Cardiac muscle cell (in vitro differentiated cells and primary cell): ENCODE data around the gene TMC7. TPM values are rescaled to one million over a fixed set of nuclear protein-coding genes. Genes with fewer than 3 reads are reported as not detected.
A peak's percentile ranks its signal among the peaks of the same experiment; 100 is the strongest.

Experiments used
- DNase-seq, 2 donors: peaks; one replicate each; pipeline versions ENCODE4 v3.0.0 to v3.0.0-alpha.2; 2010 to 2017; ENCODE audit warnings: low read depth in 1 of 2, low spot score in 1 of 2
- H3K27ac ChIP-seq: fragments of 200-600 bp; sonication (generic); 2 replicates; pipeline ENCODE4 v1.5.1; 2016
- H3K27me3 ChIP-seq: fragments of 200-600 bp; sonication (generic); 2 replicates; pipeline ENCODE4 v1.6.0; 2016; ENCODE audit warnings: control low read depth
- H3K36me3 ChIP-seq: fragments of 200-600 bp; sonication (generic); 2 replicates; pipeline ENCODE4 v1.5.1; 2016; ENCODE audit warnings: control low read depth
- H3K4me1 ChIP-seq: fragments of 200-600 bp; sonication (generic); 2 replicates; pipeline ENCODE4 v1.8.1; 2017; ENCODE audit warnings: low read depth, mild to moderate bottlenecking, mixed run types
- H3K4me3 ChIP-seq: fragments of 200-600 bp; sonication (generic); 2 replicates; pipeline ENCODE4 v1.5.1; 2016; ENCODE audit warnings: mild to moderate bottlenecking
- H3K9me3 ChIP-seq: fragments of 200-600 bp; sonication (generic); 2 replicates; pipeline ENCODE4 v1.5.1; 2017; ENCODE audit warnings: low read depth, mild to moderate bottlenecking, control low read depth
- polyA plus RNA-seq: library from polyadenylated mRNA; unstranded; fragments of >200 nt; fragmentation: Nextera tagmentation; extraction: Ambion mirVana; gene quantifications from 2 replicates; pipeline ENCODE4 v1.2.1, GENCODE V29; 2016
- total RNA-seq: library from RNA; depleted of rRNA; stranded (reverse); fragments of >200 nt; gene quantifications from 2 replicates; pipeline ENCODE4 v1.2.3, GENCODE V29; 2016
- TF ChIP-seq, protein P1 (sequence below): IDR thresholded peaks from 2 replicates; pipeline ENCODE4 v1.5.1; 2012; ENCODE audit warnings: low read depth, mild to moderate bottlenecking, low read length

Gene TMC7
- total and polyA plus RNA-seq, 2 experiments from 2014 or later: 1.5 to 4.6 TPM

DNA sequence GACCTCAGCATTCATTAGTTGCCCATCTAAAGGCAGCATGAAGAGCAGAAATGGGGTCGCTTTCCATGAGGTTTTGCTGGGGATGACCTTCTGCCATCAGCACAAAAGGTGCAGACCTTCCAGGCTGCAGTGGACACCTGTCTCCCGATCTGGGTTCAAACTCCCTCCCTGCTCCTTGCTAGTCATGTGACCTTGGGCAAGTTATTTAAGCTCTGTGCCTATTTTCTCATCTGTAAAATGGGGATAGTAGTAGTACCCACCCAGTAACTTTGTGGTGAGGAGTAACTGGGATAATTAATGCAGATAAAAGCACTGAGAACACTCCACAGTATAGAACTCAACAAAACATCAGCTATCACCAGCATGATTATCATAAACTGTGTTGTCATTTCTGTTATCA lies 62.3 kb downstream of the TMC7 start:
- Histone ChIP-seq H3K36me3 (no peaks in the 10 kb centered on the region), H3K9me3 (no peaks in the 10 kb centered on the region), H3K27me3 (no peaks in the 10 kb centered on the region), H3K4me3 (no peak overlapping the region), H3K4me1 (no peaks in the 10 kb centered on the region), H3K27ac (no peak overlapping the region)
- TF ChIP-seq, protein P1, sequence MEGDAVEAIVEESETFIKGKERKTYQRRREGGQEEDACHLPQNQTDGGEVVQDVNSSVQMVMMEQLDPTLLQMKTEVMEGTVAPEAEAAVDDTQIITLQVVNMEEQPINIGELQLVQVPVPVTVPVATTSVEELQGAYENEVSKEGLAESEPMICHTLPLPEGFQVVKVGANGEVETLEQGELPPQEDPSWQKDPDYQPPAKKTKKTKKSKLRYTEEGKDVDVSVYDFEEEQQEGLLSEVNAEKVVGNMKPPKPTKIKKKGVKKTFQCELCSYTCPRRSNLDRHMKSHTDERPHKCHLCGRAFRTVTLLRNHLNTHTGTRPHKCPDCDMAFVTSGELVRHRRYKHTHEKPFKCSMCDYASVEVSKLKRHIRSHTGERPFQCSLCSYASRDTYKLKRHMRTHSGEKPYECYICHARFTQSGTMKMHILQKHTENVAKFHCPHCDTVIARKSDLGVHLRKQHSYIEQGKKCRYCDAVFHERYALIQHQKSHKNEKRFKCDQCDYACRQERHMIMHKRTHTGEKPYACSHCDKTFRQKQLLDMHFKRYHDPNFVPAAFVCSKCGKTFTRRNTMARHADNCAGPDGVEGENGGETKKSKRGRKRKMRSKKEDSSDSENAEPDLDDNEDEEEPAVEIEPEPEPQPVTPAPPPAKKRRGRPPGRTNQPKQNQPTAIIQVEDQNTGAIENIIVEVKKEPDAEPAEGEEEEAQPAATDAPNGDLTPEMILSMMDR: no peak
- DNase-seq: no peak

DNA sequence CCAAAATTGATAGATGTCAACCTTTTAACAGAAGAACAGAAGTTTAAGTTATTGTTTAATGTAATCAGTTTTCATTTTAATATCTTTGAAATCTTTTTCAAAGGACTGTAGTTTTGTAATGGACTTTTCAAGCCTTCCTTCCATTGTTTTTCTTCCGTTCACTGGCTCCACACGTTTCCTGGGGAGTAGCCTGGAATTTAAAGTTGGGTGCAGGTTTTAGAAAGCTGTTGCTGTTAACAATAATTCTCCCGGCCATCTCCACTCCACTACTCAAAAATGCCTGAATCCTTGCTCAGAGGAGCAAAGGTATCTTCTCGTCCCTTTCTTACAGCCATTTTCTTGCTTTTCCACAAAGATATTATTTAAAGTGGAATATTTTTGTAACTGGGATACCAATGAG lies 79.0 kb downstream of the TMC7 start:
- TF ChIP-seq, protein P1: no peak
- no peaks in the 10 kb centered on the region for H3K27me3 ChIP-seq

DNA sequence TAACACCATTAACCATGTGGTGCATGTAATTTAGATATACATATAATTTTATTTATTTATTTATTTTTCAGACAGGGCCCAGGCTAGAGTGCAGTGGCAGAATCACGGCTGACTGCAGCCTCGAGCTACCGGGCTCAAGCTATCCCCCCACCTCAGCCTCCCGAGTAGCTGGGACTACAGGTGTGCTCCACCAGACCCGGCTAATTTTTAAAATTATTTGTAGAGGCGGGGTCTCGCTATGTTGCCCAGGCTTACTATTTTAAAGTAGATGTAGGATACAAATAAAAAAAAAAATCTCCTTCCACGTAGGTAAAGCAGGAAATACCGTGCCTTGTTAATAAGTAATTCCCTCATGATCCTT lies 83.2 kb downstream of the TMC7 start:
- H3K9me3 ChIP-seq: no peaks in the 10 kb centered on the region
- peak overlapping the region; percentile 100 for H3K27ac ChIP-seq
- no peak for DNase-seq
- TF ChIP-seq, protein P1: no peak
- peaks cover 7% of the 10 kb centered on the region for H3K4me1 ChIP-seq
- no peaks in the 10 kb centered on the region for H3K27me3 ChIP-seq
- peak overlapping the region; percentile 65 for H3K4me3 ChIP-seq
- H3K36me3 ChIP-seq: no peaks in the 10 kb centered on the region

More for the DNA sequence above, 79.0 kb downstream of the TMC7 start:
- Histone ChIP-seq H3K9me3 (no peaks in the 10 kb centered on the region), H3K4me1 (no peaks in the 10 kb centered on the region), H3K27ac (no peak overlapping the region), H3K4me3 (no peak overlapping the region), H3K36me3 (peaks cover 2% of the 10 kb centered on the region)
- DNase-seq: no peak

DNA sequence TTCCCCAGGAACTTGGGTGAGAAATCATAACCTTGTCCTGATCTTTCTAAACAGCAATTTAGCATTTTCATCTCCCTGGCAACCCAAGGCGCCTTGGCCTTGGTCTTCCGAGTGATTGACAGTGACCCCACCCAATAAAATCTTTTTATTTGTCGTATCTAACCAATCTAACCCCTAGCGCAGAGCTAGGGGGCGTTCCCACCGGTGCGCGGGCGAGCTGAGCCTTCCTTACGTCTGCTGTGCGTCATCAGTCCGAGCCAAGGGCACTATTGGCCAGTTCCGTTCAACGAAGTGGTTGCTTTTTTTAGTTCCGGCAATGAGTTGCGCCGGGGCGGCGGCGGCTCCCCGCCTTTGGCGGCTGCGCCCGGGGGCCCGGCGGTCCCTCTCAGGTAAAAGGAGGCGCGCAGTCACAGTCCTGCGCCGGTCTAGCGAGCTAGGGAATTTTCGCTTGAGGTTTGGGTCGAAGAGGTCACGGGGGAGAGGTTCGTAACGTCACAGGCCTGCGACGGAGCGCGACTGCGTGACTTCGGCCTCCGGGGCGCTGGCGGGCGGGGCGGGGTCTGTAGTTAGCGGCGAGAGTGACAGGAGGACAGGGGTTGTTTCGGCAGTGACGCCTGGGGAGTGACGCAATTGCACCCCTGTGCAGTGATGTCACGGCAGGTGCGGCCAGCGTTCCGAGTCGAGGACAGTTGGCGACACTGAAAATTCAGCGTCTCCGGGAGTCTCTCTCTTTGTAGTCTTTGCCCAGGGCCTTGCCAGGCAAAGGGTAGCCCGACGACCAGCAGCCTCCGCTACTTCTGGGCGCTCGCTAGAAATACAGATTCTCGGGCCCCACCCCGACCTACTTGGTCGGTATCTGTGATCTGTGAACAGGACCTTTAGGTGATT lies 83.9 kb downstream of the TMC7 start, which contains the start of gene COQ7:
COQ7 (plus strand) TSS at position 266 of the 888 bp plus-strand sequence; CDS start at position 317, 51 bp downstream.
- H3K36me3 ChIP-seq: no peaks in the 10 kb centered on the region
- H3K4me1 ChIP-seq: peaks cover 7% of the 10 kb centered on the region
- H3K27me3 ChIP-seq: no peaks in the 10 kb centered on the region
- TF ChIP-seq, protein P1: no peak
- peak within 1 kb of the TSS; percentile 100 for H3K27ac ChIP-seq
- H3K4me3 ChIP-seq: peak within 1 kb of the TSS; percentile 65
- peak; percentile 99 to 100 for DNase-seq
- no peaks in the 10 kb centered on the region for H3K9me3 ChIP-seq

DNA sequence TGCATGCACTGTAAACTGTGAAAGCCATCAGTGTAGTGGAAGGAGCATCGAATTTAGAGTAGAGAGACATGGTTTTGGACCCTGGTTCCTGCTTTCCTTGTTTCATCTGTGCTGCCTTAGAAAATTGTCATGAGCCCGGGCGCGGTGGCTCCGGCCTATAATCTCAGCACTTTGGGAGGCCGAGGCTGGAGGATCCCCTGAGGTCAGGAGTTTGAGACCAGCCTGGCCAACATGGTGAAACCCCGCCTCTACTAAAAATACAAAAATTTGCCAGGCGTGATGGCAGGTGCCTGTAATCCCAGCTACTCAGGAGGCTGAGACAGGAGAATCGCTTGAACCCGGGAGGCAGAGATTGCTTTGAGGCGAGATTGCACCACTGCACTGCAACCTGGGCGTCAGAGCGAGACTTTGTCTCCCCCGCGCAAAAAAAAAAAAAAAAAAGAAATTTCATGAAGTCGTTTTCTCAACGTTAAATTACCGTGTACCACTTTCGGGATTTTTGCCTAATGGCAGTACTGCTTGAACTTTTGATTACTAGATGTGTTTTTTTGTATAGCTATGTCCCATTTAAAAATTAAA lies 84.6 kb downstream of the TMC7 start:
- no peaks in the 10 kb centered on the region for H3K9me3 ChIP-seq
- H3K36me3 ChIP-seq: no peaks in the 10 kb centered on the region
- no peak for DNase-seq
- peaks cover 7% of the 10 kb centered on the region for H3K4me1 ChIP-seq
- H3K27me3 ChIP-seq: no peaks in the 10 kb centered on the region
- TF ChIP-seq, protein P1: no peak
- H3K27ac ChIP-seq: peak overlapping the region; percentile 100
- peak overlapping the region; percentile 65 for H3K4me3 ChIP-seq
